Left renal pelvis (tissue), 4 donors: ENCODE results near the gene CLDN9. TPM values are rescaled to one million over a fixed set of nuclear protein-coding genes. Genes with fewer than 3 reads are reported as not detected.

Source experiments
- polyA plus RNA-seq, 4 donors: library from polyadenylated mRNA; unstranded; fragments of 120-200 nt; gene quantifications; one replicate each; pipeline ENCODE4 v1.2.1, GENCODE V29; 2013; ENCODE audit not compliant: insufficient read length in 4 of 4

Gene CLDN9
- polyA plus RNA-seq, 4 donors = 0.87 to 4.7 (median 2.3) TPM

Other genes starting within 250 kb of the CLDN9 start
- gene ELOB, start 235.6 kb upstream of the CLDN9 start, polyA plus RNA-seq = 100 to 1,000 TPM; 211 to 300 (median 224) TPM
- under 1 TPM in 3 of 4 donors, not detected in 1; 0.18 to 0.80 (median 0.20) TPM for gene PRSS33, start 225.4 kb upstream of the CLDN9 start, polyA plus RNA-seq
- not detected for gene PRSS41, start 214.5 kb upstream of the CLDN9 start, polyA plus RNA-seq
- under 1 TPM in 1 of 4 donors, not detected in 3; 0.44 TPM for gene PRSS21, start 195.7 kb upstream of the CLDN9 start, polyA plus RNA-seq
- gene ZG16B, start 182.6 kb upstream of the CLDN9 start, polyA plus RNA-seq = under 1 TPM in 3 of 4 donors, not detected in 1; 0.42 to 0.50 (median 0.47) TPM
- 10 to 100 TPM in 1 of 4 donors, 1 to 10 TPM in 2, under 1 TPM in 1; 0.35 to 14.5 (median 6.9) TPM for gene PRSS22, start 154.8 kb upstream of the CLDN9 start, polyA plus RNA-seq
- gene FLYWCH2, start 129.7 kb upstream of the CLDN9 start, polyA plus RNA-seq = 10 to 100 TPM; 21.1 to 30.0 (median 23.1) TPM
- gene FLYWCH1, start 101.0 kb upstream of the CLDN9 start, polyA plus RNA-seq = 10 to 100 TPM; 14.9 to 35.3 (median 18.5) TPM
- 1 to 10 TPM in 3 of 4 donors, not detected in 1; 1.4 to 2.2 (median 1.4) TPM for gene KREMEN2, start 48.6 kb upstream of the CLDN9 start, polyA plus RNA-seq
- 10 to 100 TPM in 2 of 4 donors, 1 to 10 TPM in 2; 7.0 to 10.8 (median 9.8) TPM for gene PAQR4, start 43.6 kb upstream of the CLDN9 start, polyA plus RNA-seq
- 10 to 100 TPM; 13.1 to 26.8 (median 16.5) TPM for gene PKMYT1, start 32.5 kb upstream of the CLDN9 start, polyA plus RNA-seq
- 10 to 100 TPM in 3 of 4 donors, 1 to 10 TPM in 1; 1.1 to 38.0 (median 32.7) TPM for gene CLDN6, start 5.3 kb downstream of the CLDN9 start, polyA plus RNA-seq
- 10 to 100 TPM in 2 of 4 donors, 1 to 10 TPM in 2; 4.4 to 19.3 (median 10.7) TPM for gene TNFRSF12A, start 7.4 kb downstream of the CLDN9 start, polyA plus RNA-seq
- 100 to 1,000 TPM in 1 of 4 donors, 10 to 100 TPM in 3; 61.3 to 102 (median 72.0) TPM for gene HCFC1R1, start 11.0 kb downstream of the CLDN9 start, polyA plus RNA-seq
- gene THOC6, start 11.1 kb downstream of the CLDN9 start, polyA plus RNA-seq = 10 to 100 TPM; 22.9 to 36.2 (median 28.0) TPM
- gene BICDL2, start 24.0 kb downstream of the CLDN9 start, polyA plus RNA-seq = 1 to 10 TPM in 3 of 4 donors, under 1 TPM in 1; 0.07 to 7.7 (median 2.6) TPM
- gene MMP25, start 33.6 kb downstream of the CLDN9 start, polyA plus RNA-seq = 1 to 10 TPM in 3 of 4 donors, under 1 TPM in 1; 0.67 to 2.7 (median 1.5) TPM
- gene IL32, start 52.7 kb downstream of the CLDN9 start, polyA plus RNA-seq = 10 to 100 TPM; 35.1 to 45.5 (median 36.3) TPM
- gene ZSCAN10, start 86.4 kb downstream of the CLDN9 start, polyA plus RNA-seq = under 1 TPM in 1 of 4 donors, not detected in 3; 0.20 TPM
- 10 to 100 TPM; 13.1 to 20.6 (median 15.4) TPM for gene ZNF205, start 99.7 kb downstream of the CLDN9 start, polyA plus RNA-seq
- gene ZNF213, start 122.1 kb downstream of the CLDN9 start, polyA plus RNA-seq = 10 to 100 TPM; 10.1 to 15.9 (median 11.6) TPM
- not detected for gene OR1F1, start 175.3 kb downstream of the CLDN9 start, polyA plus RNA-seq
- gene ZNF200, start 222.2 kb downstream of the CLDN9 start, polyA plus RNA-seq = 10 to 100 TPM; 12.0 to 14.9 (median 13.5) TPM
- gene MEFV, start 243.7 kb downstream of the CLDN9 start, polyA plus RNA-seq = under 1 TPM; 0.22 to 0.47 (median 0.29) TPM